ENCODE data around the gene POLD1. TPM values are rescaled to one million over a fixed set of nuclear protein-coding genes. Genes with fewer than 3 reads are reported as not detected.

The POLD1 gene
- total and polyA plus RNA-seq, 2 experiments from 2014 or later: 18.2 to 32.6 TPM

- DNase-seq (ENCODE audit: low spot score): no peak
- Histone ChIP-seq H3K9me3 (ENCODE audit: low read depth) (no peaks in the 10 kb centered on the region), H3K4me1 (ENCODE audit: insufficient read depth) (no peaks in the 10 kb centered on the region), H4K20me1 (ENCODE audit: insufficient read depth, poor library complexity, severe bottlenecking) (no peaks in the 10 kb centered on the region), H3K4me3 (no peak overlapping the region), H3K27ac (no peak overlapping the region), H2AFZ (no peak overlapping the region), H3K4me2 (no peak overlapping the region), H3K27me3 (no peaks in the 10 kb centered on the region), H3K36me3 (replicated peaks; ENCODE audit: insufficient read depth, low read depth) (no peaks in the 10 kb centered on the region), H3K79me2 (no peaks in the 10 kb centered on the region), H3K9me2 (replicated peaks; ENCODE audit: insufficient read depth) (no peaks in the 10 kb centered on the region)
- TF ChIP-seq EZH2 (IDR thresholded peaks at IDR 0.05; ENCODE audit: borderline replicate concordance) (no peak), CTCF (IDR thresholded peaks at IDR 0.05; ENCODE audit: poor library complexity) (no peak), EZH2phosphoT487 (IDR thresholded peaks at IDR 0.05; ENCODE audit: low read depth, severe bottlenecking, unreplicated experiment) (no peak)
- WGBS (ENCODE audit: low lambda C conversion rate, missing lambda C conversion rate): 66% methylated on average over 1 of the region's 1 CpG
Measured at GRCh38 chr19:50444059-50444458, 59.9 kb downstream of the POLD1 start.

- Histone ChIP-seq H3K79me2 (no peaks in the 10 kb centered on the region), H2AFZ (no peak overlapping the region)
- WGBS (ENCODE audit: low lambda C conversion rate, missing lambda C conversion rate): 85% methylated on average over 5 of the region's 5 CpGs
Measured at GRCh38 chr19:50447053-50447452, 62.9 kb downstream of the POLD1 start.

DNA sequence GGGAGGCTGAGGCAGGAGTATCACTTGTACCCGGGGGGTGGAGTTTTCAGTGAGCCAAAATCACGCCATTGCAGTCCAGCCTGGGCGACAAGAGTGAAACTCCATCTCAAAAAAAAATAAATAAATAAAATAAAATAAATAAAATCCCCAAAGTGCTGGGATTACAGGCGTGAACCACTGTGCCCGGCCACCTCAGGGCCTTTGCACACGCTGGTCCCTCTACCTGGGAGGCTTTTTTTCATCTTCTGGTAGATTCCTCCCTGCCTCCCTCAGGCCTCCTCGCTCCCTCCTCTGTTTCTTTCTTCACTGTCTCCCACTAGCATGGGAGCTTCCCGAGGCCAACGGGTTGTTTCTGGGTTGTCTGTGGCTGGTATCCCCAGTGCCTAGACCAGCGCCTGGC is 63.6 kb downstream of the POLD1 start:
- WGBS (ENCODE audit: low lambda C conversion rate, missing lambda C conversion rate): 96% methylated on average over 10 of the region's 10 CpGs
- Histone ChIP-seq H3K36me3 (replicated peaks; ENCODE audit: insufficient read depth, low read depth) (no peaks in the 10 kb centered on the region), H3K4me1 (ENCODE audit: insufficient read depth) (no peaks in the 10 kb centered on the region), H3K4me3 (no peak overlapping the region), H3K27ac (no peak overlapping the region), H3K9me2 (replicated peaks; ENCODE audit: insufficient read depth) (no peaks in the 10 kb centered on the region), H3K79me2 (no peaks in the 10 kb centered on the region), H4K20me1 (ENCODE audit: insufficient read depth, poor library complexity, severe bottlenecking) (no peaks in the 10 kb centered on the region), H3K4me2 (no peak overlapping the region), H2AFZ (no peak overlapping the region), H3K9me3 (ENCODE audit: low read depth) (no peaks in the 10 kb centered on the region), H3K27me3 (no peaks in the 10 kb centered on the region)
- no peak for DNase-seq (ENCODE audit: low spot score)
- TF ChIP-seq EZH2 (IDR thresholded peaks at IDR 0.05; ENCODE audit: borderline replicate concordance): no peak
- no peak for TF ChIP-seq CTCF (IDR thresholded peaks at IDR 0.05; ENCODE audit: poor library complexity)
- no peak for TF ChIP-seq EZH2phosphoT487 (IDR thresholded peaks at IDR 0.05; ENCODE audit: low read depth, severe bottlenecking, unreplicated experiment)

More at GRCh38 chr19:50447053-50447452, 62.9 kb downstream of the POLD1 start:
- no peaks in the 10 kb centered on the region for H3K9me3 ChIP-seq (ENCODE audit: low read depth)
- no peak overlapping the region for H3K27ac ChIP-seq
- H3K4me2 ChIP-seq: no peak overlapping the region
- no peak for DNase-seq (ENCODE audit: low spot score)
- no peaks in the 10 kb centered on the region for H3K27me3 ChIP-seq
- H3K36me3 ChIP-seq (replicated peaks; ENCODE audit: insufficient read depth, low read depth): no peaks in the 10 kb centered on the region
- H4K20me1 ChIP-seq (ENCODE audit: insufficient read depth, poor library complexity, severe bottlenecking): no peaks in the 10 kb centered on the region
- H3K4me1 ChIP-seq (ENCODE audit: insufficient read depth): no peaks in the 10 kb centered on the region
- H3K9me2 ChIP-seq (replicated peaks; ENCODE audit: insufficient read depth): no peaks in the 10 kb centered on the region
- no peak overlapping the region for H3K4me3 ChIP-seq
- TF ChIP-seq EZH2 (IDR thresholded peaks at IDR 0.05; ENCODE audit: borderline replicate concordance): no peak
- TF ChIP-seq EZH2phosphoT487 (IDR thresholded peaks at IDR 0.05; ENCODE audit: low read depth, severe bottlenecking, unreplicated experiment): no peak
- no peak for TF ChIP-seq CTCF (IDR thresholded peaks at IDR 0.05; ENCODE audit: poor library complexity)

All from hepatocyte (in vitro differentiated cells).